ENCODE results near the gene GAS6. TPM values are rescaled to one million over a fixed set of nuclear protein-coding genes. Genes with fewer than 3 reads are reported as not detected.

Gene GAS6
- total and polyA plus RNA-seq, 2 donors (not counting 3 experiments of a cell fraction or from before 2014, with no cell fraction given): 69.2 to 109 TPM

- CTCF ChIA-PET: interaction anchor here (1.4 kb wide), 1 partner anchor 13 kb away, joined by 3 read pairs; the partner anchor contains the start of gene TMEM255B
- intact Hi-C loops (cut with micrococcal nuclease) (no loop called here), dilution Hi-C loops (cut with MboI; ENCODE audit: extremely low pct_ligation_motif_present, low sequenced_read_pairs) (no loop called here)
- Histone ChIP-seq H3K27ac (ENCODE audit: insufficient read depth, low read depth, low read length) (peak overlapping the region; percentile 91), H3K9me3 (replicated peaks; ENCODE audit: control insufficient read depth, insufficient read depth, low read length) (no peaks in the 10 kb centered on the region), H3K36me3 (ENCODE audit: control insufficient read depth in 2 of 2, extremely low read depth in 1 of 2, insufficient read depth in 2 of 2, low read length in 2 of 2) (peaks cover 17 to 33% of the 10 kb centered on the region in 2 experiments), H3K79me2 (ENCODE audit: control insufficient read depth, insufficient read depth, low read length) (peaks cover 2% of the 10 kb centered on the region), H3K4me3 (replicated peaks in 1 of 3; ENCODE audit: insufficient read depth in 1 of 3, low read depth in 1 of 3, low read length in 3 of 3) (no peak overlapping the region), H3K4me1 (ENCODE audit: control insufficient read depth, extremely low read depth, insufficient read depth, low read length) (peaks cover 39% of the 10 kb centered on the region), H3K9me1 (replicated peaks; ENCODE audit: control insufficient read depth, extremely low read depth, insufficient read depth, low read length) (no peaks in the 10 kb centered on the region), H2AFZ (ENCODE audit: low read depth, low read length) (no peak overlapping the region), H4K20me1 (replicated peaks; ENCODE audit: control insufficient read depth, extremely low read depth, insufficient read depth, low read length) (no peaks in the 10 kb centered on the region), H3K27me3 (ENCODE audit: control insufficient read depth in 2 of 2, insufficient read depth in 2 of 2, low read length in 2 of 2) (no peaks in the 10 kb centered on the region), H3K9ac (replicated peaks; ENCODE audit: extremely low read depth, insufficient read depth, low read length) (peak overlapping the region; percentile 15), H3K4me2 (ENCODE audit: insufficient read depth, low read length) (peak overlapping the region; percentile 65)
- DNase-seq (ENCODE audit: low read depth, low spot score): peak; percentile 92
- TSS peak; percentile 83 for BruUV-seq (replicated peaks)
- POLR2A ChIA-PET: no interaction called here
- FAIRE-seq: peak; percentile 93
- TF ChIP-seq JUN (IDR thresholded peaks at IDR 0.05; ENCODE audit: borderline replicate concordance, insufficient read depth, insufficient read length, low read depth) (peak; percentile 84), MAX (IDR thresholded peaks at IDR 0.05; ENCODE audit: insufficient read depth, insufficient read length) (no peak), FOS (IDR thresholded peaks at IDR 0.05; ENCODE audit: borderline replicate concordance, insufficient read depth, low read length) (peak; percentile 82), CTCF (IDR thresholded peaks at IDR 0.05; ENCODE audit: extremely low read depth in 1 of 2, insufficient read depth in 1 of 2, low read depth in 1 of 2, low read length in 2 of 2) (no peak), GATA2 (IDR thresholded peaks at IDR 0.05; ENCODE audit: insufficient read depth, insufficient read length, low read depth, low read length) (peak; percentile 92), MYC (IDR thresholded peaks at IDR 0.05; ENCODE audit: low read depth, low read length) (no peak), POLR2A (IDR thresholded peaks at IDR 0.05; ENCODE audit: low read depth, low read length) (peak; percentile 63), EZH2 (IDR thresholded peaks at IDR 0.05; ENCODE audit: borderline replicate concordance, low read depth, low read length, severe bottlenecking) (no peak), POLR2AphosphoS5 (IDR thresholded peaks at IDR 0.05; ENCODE audit: insufficient read depth, low read depth, low read length) (no peak)
Observed at GRCh38 chr13:113771709-113772331, 92.1 kb downstream of the GAS6 start.

Measured in endothelial cell of umbilical vein (primary cell).